Right lobe of liver (tissue), 6 donors: ENCODE results near the gene PCSK2. TPM values are rescaled to one million over a fixed set of nuclear protein-coding genes. Genes with fewer than 3 reads are reported as not detected.

Experiments
- ATAC-seq, 4 donors: fragments of 200-7000 bp; cut with Tn5 transposase; one replicate each; pipeline ENCODE4 v1.9.1; 2020; ENCODE audit warnings: mild to moderate bottlenecking in 4 of 4, moderate library complexity in 4 of 4
- DNase-seq, 3 donors: peaks; one replicate each; pipeline ENCODE4 v3.0.0-alpha.2; 2020
- H3K27ac ChIP-seq, 3 donors: fragments of 200-600 bp; one replicate each; pipeline ENCODE4 v1.8.0; 2022
- H3K27me3 ChIP-seq, 2 donors: fragments of 200-600 bp; one replicate each; pipeline ENCODE4 v1.8.0; 2022
- H3K36me3 ChIP-seq, 4 donors: fragments of 200-600 bp; sonication (generic) in 1 of 4; one replicate each; pipeline versions ENCODE4 v1.5.1 to v1.8.0; 2017 to 2022; ENCODE audit warnings: control low read depth in 1 of 4
- H3K4me1 ChIP-seq, 4 donors: fragments of 200-600 bp; sonication (generic) in 1 of 4; one replicate each; pipeline versions ENCODE4 v1.5.1 to v1.8.0; 2017 to 2022; ENCODE audit warnings: control low read depth in 1 of 4
- H3K4me3 ChIP-seq, 3 donors: fragments of 200-600 bp; one replicate each; pipeline ENCODE4 v1.8.0; 2022
- H3K9me3 ChIP-seq, 4 donors: fragments of 200-600 bp; sonication (generic) in 1 of 4; one replicate each; pipeline versions ENCODE4 v1.5.1 to v1.8.0; 2017 to 2022; ENCODE audit warnings: control low read depth in 1 of 4
- CTCF ChIP-seq, 4 donors: fragments of 200-600 bp in 3 of 4; fragments of 450-650 bp in 1 of 4; IDR thresholded peaks; one replicate each; pipeline versions ENCODE4 v1.5.1 to v1.8.0; 2016 to 2022; ENCODE audit warnings: antibody characterized with exemption in 4 of 4, mild to moderate bottlenecking in 2 of 4
- POLR2A ChIP-seq: fragments of 450-650 bp; IDR thresholded peaks from one replicate; pipeline ENCODE4 v1.6.1; 2017; ENCODE audit warnings: antibody characterized with exemption, mild to moderate bottlenecking
- WGBS: methylation state at CpG from one replicate; pipeline ENCODE4 v1.1.6; 2018; ENCODE audit warnings: low coverage, low lambda C conversion rate; ENCODE audit not compliant: insufficient coverage; ENCODE audit errors: missing lambda C conversion rate; 5-methylcytosine and 5-hydroxymethylcytosine counted together
- intact Hi-C, 2 donors: fragments of 100-400 bp; cut with DNase I; formaldehyde crosslinking; loops; one replicate each; pipeline versions ENCODE4 v1.11.2 to v1.14.1; 2022
- total RNA-seq, 6 experiments: library from RNA; depleted of rRNA in 2 of 6; stranded (reverse); fragments of >200 nt in 2 of 6; fragmentation: NEBNext Ultra II Directional in 3 of 6; extraction: Animal tissue kit (Norgen Biotek cat#: 25700) in 3 of 6; gene quantifications; one replicate each; pipeline versions ENCODE4 v1.1.0 to v1.2.4, GENCODE V29; 2016 to 2023
- donor health status: DM: no; HTN: yes; CAD: no.
- donor health status: DM: no; HTN: no; CAD: no.
- donor health status: DM: no; HTN: no; CAD: no.
- donor health status: DM: no; HTN: yes; CAD: no.
- donor health status: DM: no; HTN: yes; CAD: no.

Gene PCSK2
- total RNA-seq, 6 experiments from 2014 or later: 0.04 to 0.13 TPM; not detected in 4

DNA sequence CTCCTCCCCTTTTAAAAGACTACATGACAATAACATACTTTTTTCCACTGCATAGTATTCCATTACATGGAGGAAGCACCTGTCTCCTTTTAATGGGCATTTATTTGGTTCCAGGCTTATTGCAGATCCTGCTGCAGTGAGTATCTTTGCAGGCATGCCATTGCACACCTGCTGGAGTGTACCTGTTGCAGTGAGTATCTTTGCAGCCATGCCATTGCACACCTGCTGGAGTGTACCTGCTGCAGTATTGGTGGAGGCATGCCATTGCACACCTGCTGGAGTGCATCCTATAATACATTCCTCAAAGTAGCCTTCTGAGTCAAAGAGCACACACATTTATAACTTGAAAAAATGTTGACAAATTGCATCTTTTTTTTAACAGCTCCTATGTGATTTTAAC, 302.7 kb downstream of the PCSK2 start:
- Histone ChIP-seq H3K27ac (no peak overlapping the region), H3K9me3 (no peaks in the 10 kb centered on the region), H3K27me3 (no peaks in the 10 kb centered on the region), H3K4me3 (no peak overlapping the region), H3K36me3 (no peaks in the 10 kb centered on the region), H3K4me1 (no peaks in the 10 kb centered on the region)
- DNase-seq: no peak
- intact Hi-C loops: no loop called here
- TF ChIP-seq POLR2A (no peak), CTCF (IDR thresholded peaks at IDR 0.05) (no peak)
- no peak for ATAC-seq

DNA sequence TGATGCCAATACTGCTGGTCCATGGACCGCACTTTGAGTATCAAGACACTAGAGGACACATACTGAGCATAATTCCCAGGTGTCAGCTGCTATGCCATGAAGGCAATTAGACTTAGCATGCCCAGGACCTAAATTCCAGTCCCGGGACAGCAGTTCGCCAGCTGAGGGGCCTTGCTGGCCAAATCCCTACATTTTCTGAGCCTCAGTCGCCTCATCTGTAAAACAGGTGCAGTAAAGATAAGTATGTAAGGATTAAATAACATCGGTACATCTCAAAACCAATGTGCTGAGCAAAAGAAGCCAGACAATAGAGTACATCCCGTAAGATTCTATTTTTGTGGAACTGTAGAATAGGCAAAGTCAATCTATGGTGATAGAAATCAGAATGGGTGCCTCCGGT, 303.3 kb downstream of the PCSK2 start:
- 84% methylated on average over 7 of the region's 7 CpGs for WGBS
- no peaks in the 10 kb centered on the region for H3K4me1 ChIP-seq
- H3K27ac ChIP-seq: no peak overlapping the region
- DNase-seq: no peak
- no peaks in the 10 kb centered on the region for H3K36me3 ChIP-seq
- peak overlapping the region in 1 of 3 donors; percentile 45 for H3K4me3 ChIP-seq
- no peak for ATAC-seq
- no peaks in the 10 kb centered on the region for H3K27me3 ChIP-seq
- TF ChIP-seq CTCF (IDR thresholded peaks at IDR 0.05) (no peak), POLR2A (no peak)
- intact Hi-C loops: loop anchor here (10.0 kb wide), 1 partner anchor 85 kb away; no protein-coding TSS in a partner anchor
- no peaks in the 10 kb centered on the region for H3K9me3 ChIP-seq

- H3K27me3 ChIP-seq: no peaks in the 10 kb centered on the region
- no peaks in the 10 kb centered on the region for H3K4me1 ChIP-seq
- TF ChIP-seq CTCF (IDR thresholded peaks at IDR 0.05) (peak in 1 of 4 donors; percentile 11), POLR2A (no peak)
- peak; percentile 83 to 90 (median 88) for ATAC-seq
- intact Hi-C loops: loop anchor here (10.0 kb wide), 1 partner anchor 84 kb away; no protein-coding TSS in a partner anchor
- H3K4me3 ChIP-seq: peak within 1 kb of the TSS; percentile 35 to 57 (median 45)
- WGBS: 1% methylated on average over 58 of the region's 111 CpGs
- H3K27ac ChIP-seq: peak within 1 kb of the TSS; percentile 17 to 48 (median 26)
- no peaks in the 10 kb centered on the region for H3K36me3 ChIP-seq
- peak; percentile 74 to 78 (median 75) for DNase-seq
- no peaks in the 10 kb centered on the region for H3K9me3 ChIP-seq
These were observed 304.1 kb downstream of the PCSK2 start, which contains the start of gene BFSP1 for GRCh38 chr20:17530716-17531664. Gene BFSP1 (minus strand): TSS chr20:17531379. CDS start chr20:17531329, 50 bp downstream.

DNA sequence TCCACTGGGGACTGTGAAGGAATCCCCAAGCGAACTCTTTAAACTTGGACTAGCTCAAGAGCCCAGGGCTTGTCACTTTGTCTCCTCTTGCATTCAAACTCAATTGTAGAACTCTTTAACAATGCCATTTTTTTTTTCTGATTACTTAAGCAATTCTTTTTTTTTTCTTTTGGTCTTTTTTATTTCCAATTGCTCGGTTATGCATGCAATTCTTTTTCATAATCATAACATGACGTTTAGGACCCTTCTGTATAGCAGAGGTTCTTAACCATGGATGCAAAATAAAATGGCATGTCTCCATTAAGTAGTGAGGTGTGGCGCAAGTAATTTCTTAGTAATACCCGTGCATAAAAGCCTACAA, 304.8 kb downstream of the PCSK2 start:
- TF ChIP-seq CTCF (IDR thresholded peaks at IDR 0.05) (no peak), POLR2A (no peak)
- Histone ChIP-seq H3K27ac (peak overlapping the region in 2 of 3 donors; percentile 26 to 48), H3K4me3 (peak overlapping the region; percentile 35 to 57 (median 45)), H3K4me1 (no peaks in the 10 kb centered on the region), H3K36me3 (no peaks in the 10 kb centered on the region), H3K27me3 (no peaks in the 10 kb centered on the region), H3K9me3 (no peaks in the 10 kb centered on the region)
- intact Hi-C loops: loop anchor here (10.0 kb wide), 1 partner anchor 83 kb away; no protein-coding TSS in a partner anchor
- WGBS: 76% methylated on average over 5 of the region's 5 CpGs
- DNase-seq (no peak), ATAC-seq (no peak)
